GM21619 (cell line): ENCODE measurements around the gene IGFBP5.
A peak's percentile ranks its signal among the peaks of the same experiment; 100 is the strongest.

Experiments
- ATAC-seq: cut with Tn5 transposase; IDR thresholded peaks from one replicate; pipeline ENCODE4 v1.9.1; 2021; ENCODE audit not compliant: unreplicated experiment

The IGFBP5 gene

DNA sequence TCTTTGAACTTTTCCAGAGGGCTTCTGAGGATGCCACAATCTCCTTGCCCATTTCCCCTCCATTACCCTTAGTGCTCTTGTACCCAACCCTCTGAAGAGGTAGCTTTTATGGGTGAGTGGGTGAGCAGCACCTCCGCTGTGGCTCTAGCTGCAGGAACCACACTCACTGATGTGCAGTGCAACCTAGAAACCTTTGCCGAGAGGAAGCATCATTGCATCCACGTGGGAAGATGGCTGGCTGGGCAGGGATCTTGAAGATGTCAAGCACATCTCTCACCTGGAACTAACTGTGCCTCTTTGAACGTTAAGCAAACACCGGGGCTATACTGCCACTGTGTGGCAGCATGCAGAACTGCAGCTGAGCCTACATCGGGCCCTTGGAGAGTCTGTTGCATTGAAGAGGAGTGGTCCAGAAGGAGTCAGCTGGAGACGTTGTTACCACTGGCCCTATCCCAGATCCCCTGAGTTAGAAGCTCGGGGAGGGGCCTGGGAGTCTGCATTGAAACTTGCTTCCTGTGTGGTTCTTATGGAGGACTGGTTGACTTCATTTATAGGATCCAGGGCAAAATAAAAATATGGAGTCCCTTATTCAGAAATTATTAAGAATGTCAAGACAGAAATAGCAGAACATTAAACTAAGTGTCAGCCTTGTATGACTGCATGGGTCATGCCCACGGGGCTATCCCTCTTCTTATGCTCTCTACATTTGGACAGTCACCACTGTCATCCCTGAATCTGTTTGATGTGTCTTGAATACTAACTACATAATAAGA, 28.7 kb downstream of the IGFBP5 start:
- peak; percentile 74 for ATAC-seq

DNA sequence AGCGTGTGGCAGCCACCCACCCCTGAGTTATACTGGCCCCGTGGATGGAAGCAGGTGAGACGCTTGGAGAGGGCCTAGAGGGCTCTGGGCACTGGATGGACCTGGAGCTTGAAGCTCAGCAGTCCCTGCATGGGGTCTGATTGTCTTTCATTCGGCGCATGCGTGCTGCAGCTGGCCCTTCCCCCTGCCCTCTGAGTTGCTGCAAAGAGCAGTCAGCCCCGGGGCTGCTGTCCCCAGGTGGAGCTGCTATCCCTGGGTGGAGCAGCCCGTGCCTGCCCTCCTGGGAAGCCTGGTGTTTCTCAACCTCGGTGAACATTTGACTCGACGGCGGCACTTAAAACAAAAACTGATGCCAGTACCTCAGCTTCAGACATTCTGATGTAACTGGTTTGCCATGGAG, 29.6 kb downstream of the IGFBP5 start:
- ATAC-seq = no peak

DNA sequence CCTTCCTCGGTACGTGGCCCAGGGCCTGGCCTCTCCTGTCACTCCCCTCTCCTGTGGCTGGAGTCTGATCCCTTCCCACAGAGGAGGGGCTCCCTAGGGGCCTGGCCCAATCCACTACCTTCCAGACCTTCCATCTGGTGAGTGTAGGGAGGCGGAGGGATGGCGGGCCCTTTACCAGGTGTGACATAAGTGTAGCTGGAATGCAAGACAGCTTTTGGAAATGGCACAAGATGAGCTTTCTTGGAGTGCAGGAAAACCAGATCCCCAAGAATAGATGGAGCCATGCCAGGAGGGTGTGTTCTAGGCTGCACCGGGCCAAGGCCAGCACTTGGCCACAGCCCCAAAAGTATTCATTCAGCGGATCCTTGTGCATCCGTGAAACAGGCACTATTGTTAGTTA, 30.1 kb downstream of the IGFBP5 start:
- no peak for ATAC-seq

DNA sequence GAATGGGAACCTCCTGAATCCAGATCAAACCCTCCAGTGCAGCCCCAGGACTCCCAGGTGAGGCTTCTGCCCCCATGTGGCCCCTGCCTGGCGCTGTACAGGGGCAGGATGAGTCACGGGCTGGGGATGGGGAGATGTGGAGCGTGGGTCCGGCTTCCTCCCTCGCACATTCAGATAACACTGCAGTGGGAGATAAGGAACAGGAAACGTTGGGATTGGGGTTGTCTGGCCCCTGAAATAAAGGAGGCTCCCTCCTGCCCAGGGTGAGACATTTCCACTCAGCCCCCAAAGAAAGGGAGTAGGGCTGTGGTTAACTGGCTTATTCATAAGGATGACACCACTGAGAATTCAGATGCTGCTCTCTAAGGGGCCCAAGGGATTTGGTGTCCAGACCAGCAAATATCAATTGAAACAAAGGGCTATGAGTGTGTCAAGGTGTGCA, 30.7 kb downstream of the IGFBP5 start:
- ATAC-seq = peak; percentile 70

DNA sequence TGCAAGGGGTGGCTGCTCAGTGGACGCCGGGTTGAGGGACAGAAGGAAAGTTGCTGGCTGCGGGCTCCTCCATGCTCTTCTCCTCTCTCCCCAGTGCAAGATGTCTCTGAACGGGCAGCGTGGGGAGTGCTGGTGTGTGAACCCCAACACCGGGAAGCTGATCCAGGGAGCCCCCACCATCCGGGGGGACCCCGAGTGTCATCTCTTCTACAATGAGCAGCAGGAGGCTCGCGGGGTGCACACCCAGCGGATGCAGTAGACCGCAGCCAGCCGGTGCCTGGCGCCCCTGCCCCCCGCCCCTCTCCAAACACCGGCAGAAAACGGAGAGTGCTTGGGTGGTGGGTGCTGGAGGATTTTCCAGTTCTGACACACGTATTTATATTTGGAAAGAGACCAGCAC, 31.5 kb downstream of the IGFBP5 start:
- no peak for ATAC-seq

DNA sequence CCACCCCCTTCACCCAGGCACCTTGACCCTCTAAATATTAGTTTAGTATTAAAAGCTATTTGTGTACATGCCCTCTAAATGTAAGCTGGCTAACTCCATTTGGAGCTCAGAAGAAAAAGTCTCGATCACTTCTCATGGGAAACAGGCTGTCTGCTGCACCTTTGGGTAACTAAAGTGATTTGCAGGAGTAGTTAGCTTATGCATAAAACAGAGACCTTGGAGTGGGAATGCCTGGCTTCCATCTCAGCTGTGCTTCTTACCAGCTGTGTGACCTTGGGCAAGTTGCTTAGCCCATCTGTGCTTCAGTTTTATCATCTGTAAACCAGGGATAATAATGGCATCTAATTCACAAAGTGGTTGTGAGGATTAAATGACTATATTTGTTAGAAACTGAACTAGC, 32.2 kb downstream of the IGFBP5 start:
- no peak for ATAC-seq

DNA sequence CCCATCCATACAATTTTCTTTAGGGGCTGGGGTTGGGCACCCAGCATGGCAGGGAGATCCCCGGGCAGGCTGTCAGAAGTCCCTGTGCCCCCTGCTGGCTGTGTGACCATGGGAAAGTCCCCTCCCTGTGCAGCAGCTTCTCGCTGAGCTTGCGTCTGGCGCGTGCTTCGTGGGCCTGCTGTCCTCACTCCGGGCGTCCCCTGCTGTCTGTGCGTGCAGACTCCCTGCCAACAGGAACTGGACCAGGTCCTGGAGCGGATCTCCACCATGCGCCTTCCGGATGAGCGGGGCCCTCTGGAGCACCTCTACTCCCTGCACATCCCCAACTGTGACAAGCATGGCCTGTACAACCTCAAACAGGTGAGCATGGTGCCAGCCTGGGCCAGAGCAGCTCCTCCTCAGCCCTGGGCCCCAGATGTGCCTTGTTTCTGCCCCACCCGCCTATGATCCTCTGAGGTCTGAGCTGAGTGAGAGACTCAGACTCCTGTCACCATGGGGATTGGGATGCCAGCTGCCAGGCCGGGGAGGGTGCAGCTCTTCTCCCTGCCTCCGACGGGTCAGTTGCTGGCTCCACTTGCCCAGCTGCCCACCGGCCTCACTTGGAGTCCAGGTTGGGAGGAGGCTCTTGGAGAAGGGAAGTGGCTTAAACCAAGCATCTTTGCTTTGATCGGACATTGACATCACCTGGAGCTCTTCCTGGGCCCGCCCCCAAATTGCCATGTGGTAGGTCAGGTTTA, 33.5 kb downstream of the IGFBP5 start:
- ATAC-seq = no peak

DNA sequence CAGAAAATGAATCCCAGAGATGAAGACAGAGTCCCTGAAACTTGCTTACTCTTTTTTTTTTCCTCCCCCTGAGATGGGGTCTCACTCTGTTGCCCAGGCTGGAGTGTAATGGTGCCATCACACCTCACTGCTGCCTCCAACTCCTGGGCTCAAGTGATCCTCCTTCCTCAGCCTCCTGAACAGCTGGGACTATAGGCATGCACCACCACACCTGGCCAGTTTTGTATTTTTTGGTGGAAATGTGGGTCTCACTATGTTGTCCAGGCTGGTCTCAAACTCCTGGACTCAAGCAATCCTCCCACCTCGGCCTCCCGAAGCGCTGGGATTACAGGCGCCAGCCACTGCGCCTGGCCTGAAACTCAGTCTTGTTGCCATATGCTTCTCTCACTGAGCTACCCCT, 34.3 kb downstream of the IGFBP5 start:
- ATAC-seq = no peak

DNA sequence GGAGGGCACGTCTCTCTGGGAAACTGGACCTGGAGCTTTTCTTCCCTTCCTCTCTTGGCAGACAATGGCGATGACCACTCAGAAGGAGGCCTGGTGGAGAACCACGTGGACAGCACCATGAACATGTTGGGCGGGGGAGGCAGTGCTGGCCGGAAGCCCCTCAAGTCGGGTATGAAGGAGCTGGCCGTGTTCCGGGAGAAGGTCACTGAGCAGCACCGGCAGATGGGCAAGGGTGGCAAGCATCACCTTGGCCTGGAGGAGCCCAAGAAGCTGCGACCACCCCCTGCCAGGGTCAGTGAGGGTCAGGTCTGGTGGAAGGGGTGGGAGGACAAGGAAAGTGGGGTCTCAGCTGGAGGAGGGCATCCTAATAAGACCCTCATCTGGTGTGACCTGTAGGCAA, 34.9 kb downstream of the IGFBP5 start:
- no peak for ATAC-seq

DNA sequence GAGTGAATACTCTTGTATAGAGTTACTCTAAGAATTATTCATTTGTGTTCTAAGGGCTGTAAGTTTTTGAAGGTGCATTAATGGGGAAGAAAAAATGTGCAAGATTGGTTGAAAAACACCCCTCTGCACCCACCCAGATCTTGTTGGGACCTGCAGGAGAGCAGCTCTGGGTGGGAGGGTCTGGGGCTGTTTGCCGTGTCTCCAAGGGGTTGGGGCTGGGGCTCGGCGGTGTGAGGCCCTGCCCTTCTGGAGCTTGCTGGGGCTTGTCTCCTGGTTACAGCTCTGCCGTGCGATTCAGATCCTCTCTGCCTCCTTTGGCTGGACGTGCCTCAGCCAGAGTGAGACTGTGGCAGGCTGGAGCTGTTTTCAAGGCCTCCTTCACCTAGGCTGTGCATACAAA, 36.1 kb downstream of the IGFBP5 start:
- ATAC-seq = no peak

DNA sequence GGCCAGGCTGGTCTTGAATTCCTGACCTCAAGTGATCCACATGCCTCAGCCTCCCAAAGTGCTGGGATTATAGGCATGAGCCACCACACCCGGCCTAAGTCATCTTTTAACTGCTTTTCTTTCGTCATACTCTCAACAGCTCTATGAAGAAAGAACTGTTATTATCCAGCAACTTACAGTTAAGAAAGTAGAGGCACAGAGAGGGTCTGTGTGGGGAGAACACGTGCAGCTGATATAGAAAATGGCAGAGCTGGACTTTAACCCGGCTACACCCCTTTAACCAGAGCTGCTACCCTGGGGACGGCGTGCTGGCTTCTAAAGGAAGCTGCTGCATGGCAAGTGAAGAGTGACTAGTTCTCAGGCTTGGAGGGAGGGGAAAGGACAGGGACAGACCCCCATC, 36.6 kb downstream of the IGFBP5 start:
- no peak for ATAC-seq

DNA sequence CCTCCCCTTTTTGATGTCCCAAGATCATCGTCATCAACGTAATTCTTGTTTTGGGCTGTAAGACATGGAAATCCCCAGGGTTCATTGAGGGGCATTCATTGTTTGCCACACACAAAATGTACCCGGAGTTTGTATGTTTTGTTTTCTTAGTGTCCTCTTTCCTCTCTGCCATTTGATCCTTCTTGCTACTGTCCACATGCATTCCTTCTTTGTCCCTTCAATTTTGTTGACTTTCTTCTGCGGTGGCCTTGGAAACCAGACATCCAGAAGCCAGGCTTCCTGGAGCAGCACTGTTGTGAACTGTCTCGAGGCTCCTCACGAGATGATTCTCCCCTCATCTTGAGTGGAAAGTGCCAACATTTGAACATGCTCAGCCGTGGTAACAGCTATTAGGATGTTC, 37.4 kb downstream of the IGFBP5 start:
- ATAC-seq = no peak

DNA sequence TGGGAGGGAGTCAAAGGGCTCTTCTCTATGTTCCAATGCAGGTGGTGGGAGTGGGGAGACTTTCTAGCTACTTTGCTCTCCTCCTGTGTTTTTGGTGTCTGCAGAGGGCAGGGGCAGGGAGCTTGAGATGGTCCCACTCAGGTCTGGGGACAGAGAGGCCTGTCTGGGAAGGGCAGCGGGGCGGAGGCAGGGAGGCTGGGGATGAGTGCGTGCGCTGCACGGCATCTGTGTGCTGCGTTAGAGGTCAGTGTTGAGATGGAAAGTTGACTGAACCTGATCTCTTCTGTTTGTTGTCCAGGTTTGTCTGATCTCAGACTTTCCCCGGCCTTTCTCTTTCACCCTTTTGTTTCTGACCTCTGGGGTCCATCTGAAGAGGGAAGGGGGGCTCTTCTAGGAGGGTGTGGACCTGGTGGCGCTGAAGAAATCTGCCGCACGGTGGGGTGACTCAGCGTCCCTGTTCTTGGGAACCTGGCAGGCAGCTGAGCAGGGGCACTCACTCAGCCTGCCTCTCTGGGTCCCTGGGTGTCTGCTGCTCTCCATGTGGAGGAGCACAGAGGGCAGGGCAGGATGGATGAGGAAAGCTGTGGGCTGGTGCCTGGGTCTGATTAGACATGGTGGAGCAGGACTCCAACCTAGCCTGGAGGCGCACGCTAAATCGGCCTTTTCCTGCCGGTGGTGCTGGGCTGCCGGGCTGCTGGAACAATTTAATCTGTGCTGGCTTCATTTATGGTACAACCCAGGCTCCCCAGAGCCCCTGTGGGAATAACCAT, 38.1 kb downstream of the IGFBP5 start:
- no peak for ATAC-seq

DNA sequence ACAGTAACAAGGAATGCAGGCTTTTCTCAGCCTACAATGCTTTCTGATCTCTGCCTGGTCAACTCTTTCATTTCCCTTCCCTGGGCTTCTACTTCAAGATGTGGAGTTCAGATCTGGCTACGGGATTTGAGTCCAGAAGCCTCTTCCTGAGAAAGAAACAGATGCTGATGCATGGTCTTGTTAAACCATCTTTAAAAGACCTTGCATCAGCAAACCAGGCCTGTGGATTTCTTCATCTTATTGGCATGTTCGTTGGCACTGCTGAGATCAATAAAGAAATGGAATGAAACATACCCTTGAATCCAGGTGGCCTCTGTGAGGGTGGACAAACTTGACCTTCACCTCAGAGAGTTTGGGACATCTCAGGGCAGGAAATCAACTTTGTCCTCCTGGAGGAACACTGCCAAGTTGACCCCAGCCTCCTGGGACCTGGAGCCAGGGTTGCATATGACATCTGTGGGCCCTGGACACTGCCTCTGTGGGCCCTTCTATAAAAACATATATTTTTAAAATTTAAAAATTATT, 40.8 kb downstream of the IGFBP5 start:
- no peak for ATAC-seq

DNA sequence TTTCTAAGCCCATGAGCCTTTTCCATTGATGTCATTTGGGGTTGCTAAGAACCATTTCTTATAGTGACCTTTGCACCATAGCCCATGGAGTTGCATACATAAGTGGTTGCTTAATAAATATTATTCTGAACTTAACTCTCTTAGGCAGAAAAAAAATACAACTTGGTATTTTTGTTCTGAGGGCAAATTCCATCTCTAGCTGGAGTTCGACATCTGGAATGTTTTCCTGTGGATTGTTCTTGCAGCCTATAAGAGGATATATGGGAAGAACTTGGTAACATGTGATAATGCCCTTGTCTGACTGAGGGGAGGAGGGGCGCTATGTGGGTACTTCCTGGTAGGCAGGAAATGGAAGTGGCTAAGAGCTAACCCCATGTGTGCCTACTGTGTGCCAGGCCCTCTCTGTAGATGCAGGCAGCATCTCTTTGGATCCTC, 41.4 kb downstream of the IGFBP5 start:
- ATAC-seq = no peak

DNA sequence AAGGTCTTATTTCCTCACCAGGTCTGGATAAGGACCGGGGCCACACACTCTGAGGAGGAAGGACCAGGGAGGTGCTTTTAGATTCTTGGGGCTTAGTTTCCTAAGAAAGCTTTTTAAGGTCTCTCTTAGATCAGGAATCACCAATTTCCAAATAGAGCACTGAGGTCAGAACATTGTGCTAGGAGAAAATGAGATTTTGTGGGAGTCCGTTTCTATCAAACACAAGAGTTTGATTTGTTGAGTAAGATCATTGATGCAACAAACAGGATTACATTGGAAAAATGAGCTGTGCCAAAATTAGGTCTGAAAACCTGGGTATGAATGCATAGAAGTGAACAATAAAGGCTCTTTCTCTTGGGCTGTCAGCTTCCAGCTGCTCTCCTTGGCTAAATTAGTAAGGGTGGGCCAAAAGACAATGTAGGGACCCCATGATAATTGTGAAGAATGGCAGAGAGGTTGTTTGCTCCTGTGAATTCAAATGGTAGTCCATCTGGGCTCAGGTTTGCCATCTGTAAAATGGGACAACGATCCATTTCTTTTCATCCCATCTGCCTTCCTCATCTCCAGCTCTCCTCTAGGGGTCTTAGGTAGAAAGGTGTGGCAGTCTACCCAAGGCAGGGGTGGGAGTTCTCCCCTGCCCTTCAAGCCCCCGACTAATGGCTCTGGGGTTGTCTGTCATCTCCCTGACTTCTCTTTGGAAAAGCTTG, 42.1 kb downstream of the IGFBP5 start:
- ATAC-seq = no peak

DNA sequence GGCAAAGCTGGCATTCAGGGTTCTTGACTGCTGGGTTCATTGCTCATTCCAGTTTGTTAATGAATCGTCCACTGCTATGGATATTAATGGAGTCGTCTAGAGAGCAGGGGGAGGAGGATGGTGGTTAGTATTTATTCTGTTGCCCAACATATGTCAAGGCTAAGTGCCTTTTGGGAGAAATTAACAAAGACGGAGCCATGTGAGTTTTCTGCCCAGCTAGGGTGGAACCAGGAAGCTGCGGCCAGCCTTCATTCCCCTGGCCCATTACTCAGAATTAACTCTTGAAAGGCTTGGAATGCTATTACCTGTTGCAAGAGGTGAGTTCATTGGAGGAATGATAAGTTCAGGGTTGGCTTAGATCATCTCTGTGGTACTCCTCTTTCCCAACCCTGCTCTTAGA, 42.8 kb downstream of the IGFBP5 start:
- ATAC-seq = no peak

DNA sequence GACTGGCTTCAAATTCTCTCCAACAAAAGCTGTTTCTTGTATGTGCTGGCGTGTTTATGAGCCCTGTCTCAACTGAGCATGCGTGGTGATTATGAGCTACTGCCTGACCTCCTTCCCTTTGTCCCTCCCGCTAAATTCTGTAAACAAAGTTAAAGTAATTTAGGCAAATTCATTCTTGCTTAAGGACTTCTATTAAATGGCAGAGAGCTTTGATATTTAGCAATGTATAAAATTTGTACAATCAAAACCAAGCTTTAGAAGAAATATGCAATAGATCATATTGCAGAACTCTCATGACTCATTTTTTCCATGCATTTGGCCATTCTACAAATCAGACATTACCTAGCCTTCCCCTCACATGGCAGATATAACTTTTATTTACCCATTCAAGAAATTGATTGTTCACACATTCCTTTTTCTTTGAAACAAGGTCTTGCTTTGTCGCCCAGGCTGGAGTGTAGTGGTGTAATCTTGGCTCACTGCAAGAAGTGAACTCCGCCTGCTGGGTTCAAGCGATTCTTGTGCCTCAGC, 43.9 kb downstream of the IGFBP5 start:
- ATAC-seq = no peak

DNA sequence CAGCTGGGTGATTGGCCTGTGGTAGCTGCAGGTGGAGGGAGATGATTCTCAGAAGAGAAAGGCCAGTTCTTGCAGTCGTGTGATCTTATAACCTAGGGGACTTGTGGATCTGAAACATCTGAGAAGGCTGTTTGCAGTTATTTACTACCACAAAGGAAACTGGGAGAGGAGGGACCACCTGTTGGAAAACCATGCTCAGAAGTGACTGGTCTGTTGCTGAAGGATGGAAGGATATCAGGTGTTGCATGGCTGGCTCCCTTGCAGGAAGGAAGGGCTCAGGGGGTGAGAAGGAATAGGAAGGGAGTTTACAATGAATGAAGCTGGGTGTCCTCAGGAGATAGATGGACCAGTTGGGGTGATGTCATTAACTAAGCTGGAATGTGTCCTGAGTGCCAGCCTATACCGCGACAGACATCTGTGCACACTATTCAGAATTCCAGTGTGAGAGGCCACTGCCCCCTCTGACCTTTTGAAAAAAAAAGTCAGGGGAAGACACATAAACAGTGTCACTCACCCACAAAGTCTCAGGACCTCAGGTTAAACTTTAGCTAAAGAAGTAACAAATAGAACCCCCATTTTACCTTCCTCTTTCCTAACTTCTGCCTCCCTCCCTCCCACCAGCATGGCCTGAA, 44.6 kb downstream of the IGFBP5 start:
- ATAC-seq = no peak

DNA sequence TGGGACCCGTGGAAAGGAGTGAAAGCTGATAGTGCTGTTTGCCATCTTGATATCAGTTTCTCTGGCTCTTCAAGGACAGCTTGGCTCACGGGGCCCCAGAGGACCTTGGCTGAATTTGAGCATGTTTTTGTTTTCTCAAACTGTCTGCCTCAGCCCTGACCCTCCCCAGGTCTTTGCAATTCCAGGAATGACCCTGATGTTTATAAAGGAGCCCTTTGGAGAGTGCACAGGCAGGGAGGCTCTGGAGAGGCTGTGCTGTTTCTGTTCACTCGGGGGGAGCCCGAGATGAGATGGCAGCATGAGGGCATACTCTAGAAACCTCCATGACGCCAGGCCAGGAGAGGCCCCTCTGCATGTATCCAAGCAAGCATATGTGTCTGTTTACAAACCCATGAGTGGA, 45.8 kb downstream of the IGFBP5 start:
- ATAC-seq = no peak
